ENCODE data around the gene PPP1R3F.

GRCh38 chrX:49286581-49286980, 17.0 kb downstream of the PPP1R3F start:
- TF ChIP-seq REST (IDR thresholded peaks at IDR 0.05; ENCODE audit: insufficient read depth in 1 of 2, low read depth in 2 of 2, low read length in 2 of 2) (no peak), POLR2AphosphoS5 (IDR thresholded peaks at IDR 0.05; ENCODE audit: low read depth, low read length) (no peak), SIN3A (IDR thresholded peaks at IDR 0.05; ENCODE audit: borderline replicate concordance, insufficient read depth, low read length) (no peak)

All from PFSK-1 (cell line).